Mesenchymal stem cell (in vitro differentiated cells and primary cell): Measurements from ENCODE around the gene NSMCE1.

Experiments
- DNase-seq: peaks from one replicate; pipeline ENCODE4 v3.0.0-alpha.2; 2013
- H2AFZ ChIP-seq: one replicate; pipeline ENCODE4 v1.6.1; 2013; ENCODE audit warnings: low read depth, mild to moderate bottlenecking, control low read depth, inconsistent platforms, low read length, moderate library complexity
- H2AK5ac ChIP-seq: 2 replicates; pipeline ENCODE4 v1.6.1; 2013; ENCODE audit warnings: low read length, moderate library complexity, mild to moderate bottlenecking, inconsistent platforms; ENCODE audit not compliant: severe bottlenecking
- H2BK120ac ChIP-seq: one replicate; pipeline ENCODE4 v1.6.1; 2013; ENCODE audit warnings: low read depth, mild to moderate bottlenecking, inconsistent platforms, low read length, moderate library complexity
- H2BK12ac ChIP-seq, 2 experiments: one replicate each; pipeline ENCODE4 v1.6.1; 2013; ENCODE audit warnings: inconsistent platforms in 2 of 2, low read length in 2 of 2, mild to moderate bottlenecking in 2 of 2, moderate library complexity in 2 of 2, control low read depth in 1 of 2
- H2BK15ac ChIP-seq: one replicate; pipeline ENCODE4 v1.6.1; 2013; ENCODE audit warnings: mild to moderate bottlenecking, low read depth, inconsistent platforms; ENCODE audit not compliant: poor library complexity, severe bottlenecking
- H2BK5ac ChIP-seq: 2 replicates; pipeline ENCODE4 v1.6.1; 2013; ENCODE audit warnings: low read depth, mild to moderate bottlenecking, low read length, control low read depth, inconsistent platforms; ENCODE audit not compliant: poor library complexity, severe bottlenecking
- H3K14ac ChIP-seq, 2 experiments: one replicate each; pipeline ENCODE4 v1.6.1; 2013; ENCODE audit warnings: inconsistent platforms in 2 of 2, low read length in 2 of 2, control low read depth in 1 of 2, mild to moderate bottlenecking in 1 of 2, moderate library complexity in 1 of 2
- H3K18ac ChIP-seq, 2 experiments: one replicate each; pipeline ENCODE4 v1.6.1; 2013; ENCODE audit warnings: inconsistent platforms in 2 of 2, low read length in 2 of 2, control low read depth in 1 of 2, low read depth in 1 of 2, mild to moderate bottlenecking in 1 of 2
- H3K23ac ChIP-seq, 2 experiments: one replicate each; pipeline ENCODE4 v1.6.1; 2013; ENCODE audit warnings: inconsistent platforms in 2 of 2, low read length in 2 of 2, mild to moderate bottlenecking in 2 of 2, moderate library complexity in 2 of 2, control low read depth in 1 of 2
- H3K27ac ChIP-seq: 2 replicates; pipeline ENCODE4 v1.5.1; 2013; ENCODE audit warnings: mild to moderate bottlenecking, moderate library complexity, low read length, control low read depth, inconsistent platforms; ENCODE audit not compliant: poor library complexity, severe bottlenecking
- H3K27me3 ChIP-seq, 2 experiments: 2 replicates each; pipeline versions ENCODE4 v1.6.1 to v1.7.0; 2013; ENCODE audit warnings: low read length in 2 of 2, mild to moderate bottlenecking in 2 of 2, moderate library complexity in 2 of 2, control low read depth in 1 of 2, inconsistent platforms in 1 of 2; ENCODE audit not compliant: control insufficient read depth in 1 of 2, insufficient read depth in 1 of 2
- H3K36me3 ChIP-seq, 2 experiments: 2 replicates each; pipeline versions ENCODE4 v1.6.1 to v1.7.0; 2013; ENCODE audit warnings: low read length in 2 of 2, control low read depth in 1 of 2, inconsistent platforms in 1 of 2, low read depth in 1 of 2, mild to moderate bottlenecking in 1 of 2; ENCODE audit not compliant: insufficient read depth in 2 of 2, control insufficient read depth in 1 of 2
- H3K4ac ChIP-seq, 2 experiments: one replicate each; pipeline ENCODE4 v1.6.1; 2013; ENCODE audit warnings: inconsistent platforms in 2 of 2, low read length in 2 of 2, mild to moderate bottlenecking in 2 of 2, moderate library complexity in 2 of 2, control low read depth in 1 of 2, low read depth in 1 of 2
- H3K4me1 ChIP-seq: 2 replicates; pipeline ENCODE4 v1.6.1; 2013; ENCODE audit warnings: low read depth, low read length, control low read depth; ENCODE audit not compliant: control insufficient read depth, insufficient read depth
- H3K4me2 ChIP-seq: 2 replicates; pipeline ENCODE4 v1.6.1; 2013; ENCODE audit warnings: low read length, mild to moderate bottlenecking, inconsistent platforms; ENCODE audit not compliant: poor library complexity, severe bottlenecking
- H3K4me3 ChIP-seq, 2 experiments: 2 replicates each; pipeline versions ENCODE4 v1.5.1 to v1.7.0; 2013; ENCODE audit warnings: low read length in 2 of 2, mild to moderate bottlenecking in 2 of 2, control low read depth in 1 of 2, low read depth in 1 of 2; ENCODE audit not compliant: insufficient read depth in 1 of 2
- H3K79me1 ChIP-seq: replicated peaks from 2 replicates; pipeline ENCODE4 v1.6.1; 2013; ENCODE audit warnings: mild to moderate bottlenecking, control low read depth, low read length, inconsistent platforms; ENCODE audit not compliant: poor library complexity, severe bottlenecking
- H3K9ac ChIP-seq: 2 replicates; pipeline ENCODE4 v1.7.0; 2013; ENCODE audit warnings: mild to moderate bottlenecking, low read length, moderate library complexity
- H3K9me3 ChIP-seq: 2 replicates; pipeline ENCODE4 v1.7.0; 2013; ENCODE audit warnings: mild to moderate bottlenecking, low read length; ENCODE audit not compliant: control insufficient read depth
- H4K8ac ChIP-seq: one replicate; pipeline ENCODE4 v1.6.1; 2013; ENCODE audit warnings: inconsistent platforms, mild to moderate bottlenecking, low read length, moderate library complexity
- H4K91ac ChIP-seq: one replicate; pipeline ENCODE4 v1.6.1; 2013; ENCODE audit warnings: mild to moderate bottlenecking, low read length, inconsistent platforms
- WGBS: methylation state at CpG from one replicate; pipeline ENCODE4 v1.1.7; 2013; ENCODE audit warnings: mixed read lengths; 5-methylcytosine and 5-hydroxymethylcytosine counted together

NSMCE1 gene

GRCh38 chr16:27239906-27240655, 28.5 kb downstream of the NSMCE1 start:
- H2BK12ac ChIP-seq: peak overlapping the region; percentile 73 to 99
- peak overlapping the region in 1 of 2 experiments; percentile 53 for H3K14ac ChIP-seq
- peaks cover 55% of the 10 kb centered on the region for H3K4me1 ChIP-seq
- peaks cover 32% of the 10 kb centered on the region for H3K79me1 ChIP-seq
- H2BK15ac ChIP-seq: peak overlapping the region; percentile 92
- H3K9me3 ChIP-seq: no peaks in the 10 kb centered on the region
- no peak overlapping the region for H3K9ac ChIP-seq
- peak; percentile 88 for DNase-seq
- H3K27me3 ChIP-seq: no peaks in the 10 kb centered on the region
- H3K4me3 ChIP-seq: no peak overlapping the region
- H2BK120ac ChIP-seq: peak overlapping the region; percentile 81
- H2AK5ac ChIP-seq: peak overlapping the region; percentile 93
- no peak overlapping the region for H2BK5ac ChIP-seq
- H3K4me2 ChIP-seq: no peak overlapping the region
- peaks cover 0 to 8% of the 10 kb centered on the region in 2 experiments for H3K36me3 ChIP-seq
- peak overlapping the region in 1 of 2 experiments; percentile 44 for H3K23ac ChIP-seq
- 87% methylated on average over 8 of the region's 9 CpGs for WGBS
- peak overlapping the region; percentile 78 to 93 for H3K4ac ChIP-seq
- H4K91ac ChIP-seq: peak overlapping the region; percentile 97
- H3K27ac ChIP-seq: no peak overlapping the region
- H3K18ac ChIP-seq: peak overlapping the region; percentile 71 to 86
- no peak overlapping the region for H2AFZ ChIP-seq
- peak overlapping the region; percentile 66 for H4K8ac ChIP-seq

- Histone ChIP-seq H3K14ac (no peak overlapping the region), H3K4me2 (no peak overlapping the region), H3K9me3 (no peaks in the 10 kb centered on the region), H2BK15ac (peak overlapping the region; percentile 30), H4K8ac (no peak overlapping the region), H3K27me3 (no peaks in the 10 kb centered on the region), H2AFZ (no peak overlapping the region), H3K4ac (peak overlapping the region; percentile 9 to 40), H3K18ac (peak overlapping the region; percentile 28 to 31), H3K79me1 (peaks cover 28% of the 10 kb centered on the region), H3K4me3 (no peak overlapping the region), H3K36me3 (peaks cover 2 to 7% of the 10 kb centered on the region in 2 experiments), H3K4me1 (peaks cover 45% of the 10 kb centered on the region), H2BK120ac (no peak overlapping the region), H2AK5ac (no peak overlapping the region), H3K23ac (no peak overlapping the region), H2BK5ac (no peak overlapping the region), H3K27ac (no peak overlapping the region), H3K9ac (no peak overlapping the region), H4K91ac (peak overlapping the region; percentile 43), H2BK12ac (peak overlapping the region in 1 of 2 experiments; percentile 23)
- no peak for DNase-seq
- over 99% methylated on average over 5 of the region's 5 CpGs for WGBS
Observed at GRCh38 chr16:27239026-27239425, 29.5 kb downstream of the NSMCE1 start.

- no peak overlapping the region for H3K9ac ChIP-seq
- no peak overlapping the region for H3K4me2 ChIP-seq
- peaks cover 6 to 11% of the 10 kb centered on the region in 2 experiments for H3K36me3 ChIP-seq
- H3K27me3 ChIP-seq: no peaks in the 10 kb centered on the region
- no peak overlapping the region for H2BK5ac ChIP-seq
- DNase-seq: no peak
- no peak overlapping the region for H3K18ac ChIP-seq
- no peaks in the 10 kb centered on the region for H3K9me3 ChIP-seq
- no peak overlapping the region for H3K4me3 ChIP-seq
- no peak overlapping the region for H3K27ac ChIP-seq
- no peak overlapping the region for H3K23ac ChIP-seq
- H3K4me1 ChIP-seq: peaks cover 41% of the 10 kb centered on the region
- H2BK12ac ChIP-seq: peak overlapping the region in 1 of 2 experiments; percentile 60
- H2BK15ac ChIP-seq: no peak overlapping the region
- no peak overlapping the region for H4K8ac ChIP-seq
- H4K91ac ChIP-seq: peak overlapping the region; percentile 59
- peaks cover 26% of the 10 kb centered on the region for H3K79me1 ChIP-seq
- H2AK5ac ChIP-seq: no peak overlapping the region
- no peak overlapping the region for H2BK120ac ChIP-seq
- WGBS: 100% methylated on average over 1 of the region's 2 CpGs
- H3K4ac ChIP-seq: peak overlapping the region in 1 of 2 experiments; percentile 25
- H2AFZ ChIP-seq: no peak overlapping the region
- H3K14ac ChIP-seq: no peak overlapping the region
Observed at GRCh38 chr16:27238591-27238990, 30.0 kb downstream of the NSMCE1 start.

- H3K14ac ChIP-seq: peak overlapping the region in 1 of 2 experiments; percentile 86
- no peak overlapping the region for H3K27ac ChIP-seq
- no peak for DNase-seq
- peak overlapping the region; percentile 95 for H4K91ac ChIP-seq
- H3K27me3 ChIP-seq: no peaks in the 10 kb centered on the region
- no peak overlapping the region for H3K4me2 ChIP-seq
- peak overlapping the region; percentile 38 for H2BK15ac ChIP-seq
- no peak overlapping the region for H2AFZ ChIP-seq
- H3K18ac ChIP-seq: peak overlapping the region; percentile 68 to 95
- no peak overlapping the region for H3K4me3 ChIP-seq
- peaks cover 11 to 13% of the 10 kb centered on the region in 2 experiments for H3K36me3 ChIP-seq
- peak overlapping the region; percentile 9 for H2BK120ac ChIP-seq
- H2BK12ac ChIP-seq: peak overlapping the region; percentile 93 to 96
- H3K23ac ChIP-seq: no peak overlapping the region
- no peaks in the 10 kb centered on the region for H3K9me3 ChIP-seq
- peaks cover 26% of the 10 kb centered on the region for H3K79me1 ChIP-seq
- no peak overlapping the region for H3K9ac ChIP-seq
- no peak overlapping the region for H2BK5ac ChIP-seq
- peak overlapping the region; percentile 52 to 73 for H3K4ac ChIP-seq
- 92% methylated on average over 13 of the region's 16 CpGs for WGBS
- H3K4me1 ChIP-seq: peaks cover 38% of the 10 kb centered on the region
- peak overlapping the region; percentile 20 for H4K8ac ChIP-seq
- H2AK5ac ChIP-seq: no peak overlapping the region
Observed at GRCh38 chr16:27238016-27238587, 30.5 kb downstream of the NSMCE1 start.
